Measurements from ENCODE around the gene FAM167B.
A peak's percentile ranks its signal among the peaks of the same experiment; 100 is the strongest.

FAM167B gene

GRCh38 chr1:32247983-32248889 lies 1.2 kb downstream of the FAM167B start:
- Histone ChIP-seq H2BK15ac (ENCODE audit: low read length) (no peak overlapping the region), H3K27ac (replicated peaks; ENCODE audit: low read length) (peak overlapping the region; percentile 41), H3K4me2 (ENCODE audit: insufficient read depth, low read length, poor library complexity, severe bottlenecking) (peak overlapping the region; percentile 63), H4K91ac (ENCODE audit: low read depth, low read length, poor library complexity) (no peak overlapping the region), H2AFZ (ENCODE audit: low read length) (peak overlapping the region; percentile 84), H3K23ac (ENCODE audit: low read depth, low read length, poor library complexity) (peak overlapping the region; percentile 1), H2BK12ac (ENCODE audit: low read length) (no peak overlapping the region), H3K36me3 (replicated peaks in 1 of 2; ENCODE audit: control insufficient read depth in 2 of 2, insufficient read depth in 2 of 2, low read length in 2 of 2) (no peaks in the 10 kb centered on the region), H3K9ac (ENCODE audit: low read depth, low read length, poor library complexity) (no peak overlapping the region), H2BK120ac (ENCODE audit: low read depth, low read length) (no peak overlapping the region), H3K4ac (ENCODE audit: low read length) (no peak overlapping the region), H3K14ac (ENCODE audit: low read length) (no peak overlapping the region), H4K8ac (ENCODE audit: low read depth, low read length) (no peak overlapping the region), H3K27me3 (ENCODE audit: control insufficient read depth in 3 of 3, insufficient read depth in 3 of 3, low read depth in 1 of 3, low read length in 3 of 3) (no peaks in the 10 kb centered on the region), H2BK5ac (ENCODE audit: low read length) (no peak overlapping the region), H3K18ac (ENCODE audit: low read length) (peak overlapping the region; percentile 53), H3K79me1 (ENCODE audit: low read depth, low read length) (no peaks in the 10 kb centered on the region), H3K9me3 (replicated peaks in 1 of 2; ENCODE audit: control insufficient read depth in 2 of 2, insufficient read depth in 1 of 2, low read depth in 1 of 2, low read length in 2 of 2) (no peaks in the 10 kb centered on the region), H3K4me3 (ENCODE audit: low read length in 2 of 2) (no peak overlapping the region), H2AK5ac (ENCODE audit: low read depth, low read length) (no peak overlapping the region), H3K4me1 (ENCODE audit: control insufficient read depth in 2 of 2, insufficient read depth in 1 of 2, low read depth in 1 of 2, low read length in 2 of 2) (peaks cover 9 to 20% of the 10 kb centered on the region in 2 donors)
- DNase-seq (ENCODE audit: low spot score) = peak; percentile 68
- WGBS, 2 donors (ENCODE audit: extremely low coverage in 2 of 2, insufficient read length in 2 of 2, insufficient replicate concordance in 1 of 2) = no CpG with 5 or more reads among the region's 31 CpGs

- H3K4me1 ChIP-seq (ENCODE audit: control insufficient read depth in 2 of 2, insufficient read depth in 1 of 2, low read depth in 1 of 2, low read length in 2 of 2) = peaks cover 9 to 20% of the 10 kb centered on the region in 2 donors
- H3K27me3 ChIP-seq (ENCODE audit: control insufficient read depth in 3 of 3, insufficient read depth in 3 of 3, low read depth in 1 of 3, low read length in 3 of 3) = no peaks in the 10 kb centered on the region
- H2AK5ac ChIP-seq (ENCODE audit: low read depth, low read length) = no peak overlapping the region
- no peak overlapping the region for H3K4me2 ChIP-seq (ENCODE audit: insufficient read depth, low read length, poor library complexity, severe bottlenecking)
- no peak overlapping the region for H2BK15ac ChIP-seq (ENCODE audit: low read length)
- H4K91ac ChIP-seq (ENCODE audit: low read depth, low read length, poor library complexity) = no peak overlapping the region
- no peak overlapping the region for H2BK12ac ChIP-seq (ENCODE audit: low read length)
- no peak overlapping the region for H3K4ac ChIP-seq (ENCODE audit: low read length)
- no peak overlapping the region for H3K9ac ChIP-seq (ENCODE audit: low read depth, low read length, poor library complexity)
- DNase-seq (ENCODE audit: low spot score) = no peak
- H3K23ac ChIP-seq (ENCODE audit: low read depth, low read length, poor library complexity) = peak overlapping the region; percentile 21
- H3K36me3 ChIP-seq (replicated peaks in 1 of 2; ENCODE audit: control insufficient read depth in 2 of 2, insufficient read depth in 2 of 2, low read length in 2 of 2) = no peaks in the 10 kb centered on the region
- H3K18ac ChIP-seq (ENCODE audit: low read length) = peak overlapping the region; percentile 72
- peak overlapping the region; percentile 4 for H3K27ac ChIP-seq (replicated peaks; ENCODE audit: low read length)
- no peak overlapping the region for H4K8ac ChIP-seq (ENCODE audit: low read depth, low read length)
- H3K4me3 ChIP-seq (ENCODE audit: low read length in 2 of 2) = peak overlapping the region in 1 of 2 donors; percentile 9
- WGBS, 2 donors (ENCODE audit: extremely low coverage in 2 of 2, insufficient read length in 2 of 2, insufficient replicate concordance in 1 of 2) = no CpG with 5 or more reads among the region's 9 CpGs
- H3K9me3 ChIP-seq (replicated peaks in 1 of 2; ENCODE audit: control insufficient read depth in 2 of 2, insufficient read depth in 1 of 2, low read depth in 1 of 2, low read length in 2 of 2) = no peaks in the 10 kb centered on the region
- H2BK120ac ChIP-seq (ENCODE audit: low read depth, low read length) = no peak overlapping the region
- no peaks in the 10 kb centered on the region for H3K79me1 ChIP-seq (ENCODE audit: low read depth, low read length)
- no peak overlapping the region for H2BK5ac ChIP-seq (ENCODE audit: low read length)
- peak overlapping the region; percentile 75 for H2AFZ ChIP-seq (ENCODE audit: low read length)
- H3K14ac ChIP-seq (ENCODE audit: low read length) = no peak overlapping the region
Measured at GRCh38 chr1:32249831-32250525, 3.0 kb downstream of the FAM167B start.

- DNase-seq (ENCODE audit: low spot score) = no peak
- no peak within 1 kb of the TSS for H2BK5ac ChIP-seq (ENCODE audit: low read length)
- no peak within 1 kb of the TSS for H3K9ac ChIP-seq (ENCODE audit: low read depth, low read length, poor library complexity)
- H3K14ac ChIP-seq (ENCODE audit: low read length) = no peak within 1 kb of the TSS
- H3K36me3 ChIP-seq (replicated peaks in 1 of 2; ENCODE audit: control insufficient read depth in 2 of 2, insufficient read depth in 2 of 2, low read length in 2 of 2) = no peaks in the 10 kb centered on the region
- peak within 1 kb of the TSS; percentile 21 for H3K23ac ChIP-seq (ENCODE audit: low read depth, low read length, poor library complexity)
- H3K4ac ChIP-seq (ENCODE audit: low read length) = no peak within 1 kb of the TSS
- H2BK12ac ChIP-seq (ENCODE audit: low read length) = no peak within 1 kb of the TSS
- peak within 1 kb of the TSS; percentile 68 for H4K91ac ChIP-seq (ENCODE audit: low read depth, low read length, poor library complexity)
- WGBS, 2 donors (ENCODE audit: extremely low coverage in 2 of 2, insufficient read length in 2 of 2, insufficient replicate concordance in 1 of 2) = no CpG with 5 or more reads among the region's 25 CpGs
- no peaks in the 10 kb centered on the region for H3K27me3 ChIP-seq (ENCODE audit: control insufficient read depth in 3 of 3, insufficient read depth in 3 of 3, low read depth in 1 of 3, low read length in 3 of 3)
- H3K27ac ChIP-seq (replicated peaks; ENCODE audit: low read length) = no peak within 1 kb of the TSS
- H4K8ac ChIP-seq (ENCODE audit: low read depth, low read length) = no peak within 1 kb of the TSS
- peak within 1 kb of the TSS; percentile 63 for H2BK120ac ChIP-seq (ENCODE audit: low read depth, low read length)
- peak within 1 kb of the TSS; percentile 20 for H3K18ac ChIP-seq (ENCODE audit: low read length)
- H2AK5ac ChIP-seq (ENCODE audit: low read depth, low read length) = peak within 1 kb of the TSS; percentile 44
- H3K4me3 ChIP-seq (ENCODE audit: low read length in 2 of 2) = peak within 1 kb of the TSS in 1 of 2 donors; percentile 9
- H3K9me3 ChIP-seq (replicated peaks in 1 of 2; ENCODE audit: control insufficient read depth in 2 of 2, insufficient read depth in 1 of 2, low read depth in 1 of 2, low read length in 2 of 2) = no peaks in the 10 kb centered on the region
- H3K4me1 ChIP-seq (ENCODE audit: control insufficient read depth in 2 of 2, insufficient read depth in 1 of 2, low read depth in 1 of 2, low read length in 2 of 2) = peaks cover 9 to 20% of the 10 kb centered on the region in 2 donors
- H3K4me2 ChIP-seq (ENCODE audit: insufficient read depth, low read length, poor library complexity, severe bottlenecking) = no peak within 1 kb of the TSS
- H2AFZ ChIP-seq (ENCODE audit: low read length) = peak within 1 kb of the TSS; percentile 75
- peak within 1 kb of the TSS; percentile 38 for H2BK15ac ChIP-seq (ENCODE audit: low read length)
- H3K79me1 ChIP-seq (ENCODE audit: low read depth, low read length) = no peaks in the 10 kb centered on the region
Measured at GRCh38 chr1:32250893-32251716, 4.1 kb downstream of the FAM167B start, which contains the start of gene LCK. Gene LCK (plus strand): TSS chr1:32251265. CDS start chr1:32274330, 23,065 bp downstream.

All from neuronal stem cell (in vitro differentiated cells).